ENCODE measurements around the gene FKRP. TPM values are rescaled to one million over a fixed set of nuclear protein-coding genes. Genes with fewer than 3 reads are reported as not detected.
A peak's percentile ranks its signal among the peaks of the same experiment; 100 is the strongest.
"Not testable (repeated sequence)": the region's sequence is repeated elsewhere in the genome, so short reads cannot be mapped to it uniquely, and the experiment has no call there.

Gene FKRP
- total and polyA plus RNA-seq, 2 of the 13 experiments (the other 11 are each of a cell fraction or from before 2014, with no cell fraction given): 7.3 to 9.8 TPM

GRCh38 chr19:46777956-46778645 lies 32.2 kb downstream of the FKRP start:
- CTCF ChIA-PET (ENCODE audit: low intra/inter-chr PET ratio, low total read pairs); DNase-seq (ENCODE audit: low spot score); in situ Hi-C loops (cut with HindIII; ENCODE audit: extremely low pct_ligation_motif_present, low pct_unique_long_range_greater_than_20kb); H3K4me3 ChIP-seq (replicated peaks in 1 of 3; ENCODE audit: insufficient read depth in 1 of 3, low read depth in 2 of 3, low read length in 3 of 3); H3K4me2 ChIP-seq (ENCODE audit: low read depth, low read length); H3K9ac ChIP-seq (ENCODE audit: insufficient read depth, low read depth, low read length); H3K9me3 ChIP-seq (ENCODE audit: low read length); FAIRE-seq; ATAC-seq; H3K27ac ChIP-seq (ENCODE audit: extremely low read length, insufficient read depth, low read length); H3K27me3 ChIP-seq (ENCODE audit: control insufficient read depth in 1 of 2, insufficient read depth in 2 of 2, low read length in 2 of 2); intact Hi-C loops (cut with micrococcal nuclease; ENCODE audit: unreplicated experiment); H2AFZ ChIP-seq (ENCODE audit: low read length); BruUV-seq (replicated peaks): not testable (repeated sequence)
- Histone ChIP-seq H3K36me3 (replicated peaks in 1 of 2; ENCODE audit: control insufficient read depth in 1 of 2, insufficient read depth in 2 of 2, low read length in 2 of 2) (peaks cover 41 to 65% of the 10 kb centered on the region in 2 experiments), H4K20me1 (ENCODE audit: insufficient read depth, low read length) (peaks cover 44% of the 10 kb centered on the region; the same call in 1 of the 2 replicates), H3K79me2 (ENCODE audit: insufficient read depth, low read length) (peaks cover 16% of the 10 kb centered on the region), H3K4me1 (ENCODE audit: insufficient read depth, low read length) (peaks cover 22% of the 10 kb centered on the region)
- WGBS (ENCODE audit: low lambda C conversion rate): 97% methylated on average over 12 of the region's 12 CpGs
- POLR2A ChIA-PET: interaction anchor here (0.5 to 0.7 kb wide), 2 partner anchors 13 to 14 kb away, joined by 3 read pairs; no protein-coding TSS in a partner anchor
- TF ChIP-seq POLR2G (IDR thresholded peaks at IDR 0.05; ENCODE audit: low read depth, low read length): peak; percentile 27; the same call in 1 of the 2 replicates

GRCh38 chr19:46782355-46783019 lies 36.6 kb downstream of the FKRP start:
- POLR2A ChIA-PET: interaction anchor here (2.6 kb wide), 1 partner anchor 15 kb away, joined by 9 read pairs; no protein-coding TSS in a partner anchor
- Histone ChIP-seq H3K9me3 (ENCODE audit: low read length) (no peaks in the 10 kb centered on the region), H2AFZ (ENCODE audit: low read length) (no peak overlapping the region), H3K9ac (ENCODE audit: insufficient read depth, low read depth, low read length) (0 out of 2 replicates have a peak overlapping the region, but pooled peaks have one; percentile 5), H3K27me3 (ENCODE audit: control insufficient read depth in 1 of 2, insufficient read depth in 2 of 2, low read length in 2 of 2) (no peaks in the 10 kb centered on the region; a peak in 1 of 5 replicates), H4K20me1 (ENCODE audit: insufficient read depth, low read length) (peaks cover 38% of the 10 kb centered on the region), H3K4me3 (replicated peaks in 1 of 3; ENCODE audit: insufficient read depth in 1 of 3, low read depth in 2 of 3, low read length in 3 of 3) (no peak overlapping the region), H3K36me3 (replicated peaks in 1 of 2; ENCODE audit: control insufficient read depth in 1 of 2, insufficient read depth in 2 of 2, low read length in 2 of 2) (peaks cover 33 to 58% of the 10 kb centered on the region in 2 experiments), H3K27ac (ENCODE audit: extremely low read length, insufficient read depth, low read length) (peak overlapping the region; percentile 20), H3K79me2 (ENCODE audit: insufficient read depth, low read length) (peaks cover 60% of the 10 kb centered on the region), H3K4me1 (ENCODE audit: insufficient read depth, low read length) (peaks cover 50% of the 10 kb centered on the region), H3K4me2 (ENCODE audit: low read depth, low read length) (peak overlapping the region; percentile 3)
- intact Hi-C loops (cut with micrococcal nuclease; ENCODE audit: unreplicated experiment) (no loop called here), in situ Hi-C loops (cut with HindIII; ENCODE audit: extremely low pct_ligation_motif_present, low pct_unique_long_range_greater_than_20kb) (loop anchor here (5.0 kb wide), 1 partner anchor 60 kb away; no protein-coding TSS in a partner anchor)
- BruUV-seq (replicated peaks): no TSS peak
- no peak for ATAC-seq
- CTCF ChIA-PET (ENCODE audit: low intra/inter-chr PET ratio, low total read pairs): no interaction called here
- DNase-seq (ENCODE audit: low spot score): no peak
- 98% methylated on average over 7 of the region's 7 CpGs for WGBS (ENCODE audit: low lambda C conversion rate)
- no peak for TF ChIP-seq DNMT3B (CRISPR knock-in tag; conservative IDR thresholded peaks at IDR 0.05)
- 0 out of 2 replicates have a peak, but pooled peaks have one; percentile 19 for TF ChIP-seq POLR2AphosphoS5 (IDR thresholded peaks at IDR 0.05; ENCODE audit: low read depth, low read length)
- TF ChIP-seq FOXO4 (CRISPR knock-in tag; conservative IDR thresholded peaks at IDR 0.05): no peak
- TF ChIP-seq THRA (CRISPR knock-in tag; IDR thresholded peaks at IDR 0.05; ENCODE audit: borderline replicate concordance): no peak
- TF ChIP-seq ZNF207 (IDR thresholded peaks at IDR 0.05; ENCODE audit: borderline replicate concordance): no peak
- FAIRE-seq: no peak
